BJ (cell line): ENCODE data around the gene SWSAP1. TPM values are rescaled to one million over a fixed set of nuclear protein-coding genes. Genes with fewer than 3 reads are reported as not detected.

Experiments used
- CTCF ChIA-PET: fragments of 350-600 bp; formaldehyde crosslinking; extraction: SDS; loops from one replicate; lab custom pipeline; 2021; ENCODE audit warnings: antibody characterized with exemption, inconsistent platforms; lab: Yijun Ruan, JAX
- POLR2A ChIA-PET: fragments of 300-600 bp; sonication (Branson Sonifier 250); formaldehyde crosslinking; extraction: SDS; loops from one replicate; lab custom pipeline; 2021; ENCODE audit warnings: antibody characterized with exemption; lab: Charles Lee
- DNase-seq: peaks from one replicate; pipeline ENCODE4 v3.0.0-alpha.2; 2011; ENCODE audit warnings: low read depth
- H3K27me3 ChIP-seq: 2 replicates; pipeline ENCODE4 v1.6.0; 2011; ENCODE audit warnings: low read length; ENCODE audit not compliant: control insufficient read depth, insufficient read depth
- H3K36me3 ChIP-seq: 2 replicates; pipeline ENCODE4 v1.5.1; 2011; ENCODE audit warnings: low read length; ENCODE audit not compliant: control insufficient read depth, insufficient read depth
- H3K4me3 ChIP-seq: 2 replicates; pipeline ENCODE4 v1.5.1; 2011; ENCODE audit warnings: low read depth, mild to moderate bottlenecking, control low read depth, low read length
- CTCF ChIP-seq: IDR thresholded peaks from 2 replicates; pipeline ENCODE4 v1.5.1; 2011; ENCODE audit warnings: low read depth, mild to moderate bottlenecking, control low read depth, inconsistent platforms, low read length, moderate library complexity; ENCODE audit not compliant: insufficient read depth
- polyA plus RNA-seq: library from polyadenylated mRNA; depleted of rRNA; stranded (reverse); fragments of >200 nt; gene quantifications from 2 replicates; pipeline ENCODE4 v1.2.3, GENCODE V29; 2011

SWSAP1 gene
- polyA plus RNA-seq, 1 experiment, result 1.0 TPM

DNA sequence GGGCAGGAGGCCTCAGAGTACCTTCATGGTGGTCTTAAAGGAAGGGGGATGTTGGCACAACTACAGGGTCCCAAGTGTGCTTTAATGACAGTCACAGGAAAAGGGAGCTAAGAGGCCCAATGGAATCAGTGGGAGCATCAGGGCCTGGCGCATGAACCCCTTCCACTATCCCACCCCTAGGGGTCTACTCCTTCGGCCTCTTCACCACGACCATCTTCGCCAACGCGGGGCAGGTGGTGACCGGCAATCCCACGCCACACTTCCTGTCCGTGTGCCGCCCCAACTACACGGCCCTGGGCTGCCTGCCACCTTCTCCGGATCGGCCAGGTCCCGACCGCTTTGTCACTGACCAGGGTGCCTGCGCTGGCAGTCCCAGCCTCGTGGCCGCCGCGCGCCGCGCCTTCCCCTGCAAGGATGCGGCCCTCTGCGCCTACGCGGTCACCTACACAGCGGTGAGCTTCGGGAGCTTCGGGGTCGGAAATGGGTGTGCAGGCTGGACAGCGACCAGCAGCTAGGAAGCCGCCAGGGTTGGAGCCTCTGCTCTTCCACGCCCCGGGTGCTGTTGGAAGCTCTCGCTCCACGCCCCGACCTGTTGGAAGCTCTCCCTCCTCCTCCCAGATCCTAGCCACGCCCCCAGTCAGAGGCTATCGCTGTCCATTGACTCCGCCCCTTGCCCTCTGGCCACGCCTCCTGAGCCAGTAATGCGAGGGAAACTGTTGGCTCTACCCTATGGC lies 13.3 kb upstream of the SWSAP1 start:
- no peak for DNase-seq
- TF ChIP-seq CTCF, result no peak
- CTCF ChIA-PET, result interaction anchor here (0.6 kb wide), 1 partner anchor 13 kb away, joined by 3 read pairs; no protein-coding TSS in a partner anchor
- H3K4me3 ChIP-seq, result no peak overlapping the region
- peaks cover 28% of the 10 kb centered on the region for H3K36me3 ChIP-seq
- no peaks in the 10 kb centered on the region for H3K27me3 ChIP-seq
- POLR2A ChIA-PET, result no interaction called here

- Histone ChIP-seq H3K36me3 (peaks cover 28% of the 10 kb centered on the region), H3K4me3 (no peak overlapping the region), H3K27me3 (no peaks in the 10 kb centered on the region)
- TF ChIP-seq CTCF, result no peak
- ChIA-PET POLR2A (no interaction called here), CTCF (interaction anchor here (0.6 to 0.9 kb wide), 2 partner anchors 13 to 21 kb away, joined by 3 read pairs; no protein-coding TSS in a partner anchor)
- no peak for DNase-seq
Observed at GRCh38 chr19:11361771-11362731, 12.4 kb upstream of the SWSAP1 start.

DNA sequence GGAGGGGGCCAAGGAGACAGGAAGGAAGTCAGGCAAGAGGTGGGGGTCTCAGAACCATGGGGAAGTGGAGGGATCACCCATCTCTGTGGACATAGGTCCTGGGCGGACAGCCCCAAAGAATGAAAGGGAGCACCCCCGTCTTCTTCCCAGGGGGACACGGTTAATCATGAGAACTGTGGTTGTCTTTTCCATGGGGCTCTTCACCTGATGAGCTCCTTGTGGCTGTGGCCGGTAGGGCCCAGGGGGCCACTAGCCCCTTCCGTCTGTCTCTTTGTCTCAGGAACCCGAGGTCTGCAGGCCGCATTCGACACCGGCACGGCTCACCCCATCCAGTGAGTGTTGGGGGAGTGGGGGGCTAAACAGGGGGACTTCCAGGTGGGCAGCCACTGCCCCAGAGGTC lies 10.6 kb upstream of the SWSAP1 start:
- H3K36me3 ChIP-seq, result peaks cover 28% of the 10 kb centered on the region
- ChIA-PET POLR2A (no interaction called here), CTCF (no interaction called here)
- DNase-seq, result no peak
- no peak overlapping the region for H3K4me3 ChIP-seq
- no peaks in the 10 kb centered on the region for H3K27me3 ChIP-seq
- no peak for TF ChIP-seq CTCF

- no peak for DNase-seq
- Histone ChIP-seq H3K4me3 (no peak overlapping the region), H3K36me3 (peaks cover 27% of the 10 kb centered on the region), H3K27me3 (no peaks in the 10 kb centered on the region)
- TF ChIP-seq CTCF, result no peak
- CTCF ChIA-PET, result no interaction called here
- POLR2A ChIA-PET, result no interaction called here
Observed at GRCh38 chr19:11364296-11364904, 10.1 kb upstream of the SWSAP1 start.

GRCh38 chr19:11364935-11365334 lies 9.5 kb upstream of the SWSAP1 start:
- POLR2A ChIA-PET, result no interaction called here
- Histone ChIP-seq H3K4me3 (no peak overlapping the region), H3K36me3 (peaks cover 23% of the 10 kb centered on the region), H3K27me3 (no peaks in the 10 kb centered on the region)
- DNase-seq, result no peak
- TF ChIP-seq CTCF, result no peak
- CTCF ChIA-PET, result no interaction called here
